Measurements from ENCODE around the gene CFAP90.

Gene CFAP90, protein sequence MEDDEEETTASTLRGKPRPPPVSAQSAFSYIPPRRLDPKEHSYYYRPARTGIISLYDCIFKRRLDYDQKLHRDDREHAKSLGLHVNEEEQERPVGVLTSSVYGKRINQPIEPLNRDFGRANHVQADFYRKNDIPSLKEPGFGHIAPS

DNA sequence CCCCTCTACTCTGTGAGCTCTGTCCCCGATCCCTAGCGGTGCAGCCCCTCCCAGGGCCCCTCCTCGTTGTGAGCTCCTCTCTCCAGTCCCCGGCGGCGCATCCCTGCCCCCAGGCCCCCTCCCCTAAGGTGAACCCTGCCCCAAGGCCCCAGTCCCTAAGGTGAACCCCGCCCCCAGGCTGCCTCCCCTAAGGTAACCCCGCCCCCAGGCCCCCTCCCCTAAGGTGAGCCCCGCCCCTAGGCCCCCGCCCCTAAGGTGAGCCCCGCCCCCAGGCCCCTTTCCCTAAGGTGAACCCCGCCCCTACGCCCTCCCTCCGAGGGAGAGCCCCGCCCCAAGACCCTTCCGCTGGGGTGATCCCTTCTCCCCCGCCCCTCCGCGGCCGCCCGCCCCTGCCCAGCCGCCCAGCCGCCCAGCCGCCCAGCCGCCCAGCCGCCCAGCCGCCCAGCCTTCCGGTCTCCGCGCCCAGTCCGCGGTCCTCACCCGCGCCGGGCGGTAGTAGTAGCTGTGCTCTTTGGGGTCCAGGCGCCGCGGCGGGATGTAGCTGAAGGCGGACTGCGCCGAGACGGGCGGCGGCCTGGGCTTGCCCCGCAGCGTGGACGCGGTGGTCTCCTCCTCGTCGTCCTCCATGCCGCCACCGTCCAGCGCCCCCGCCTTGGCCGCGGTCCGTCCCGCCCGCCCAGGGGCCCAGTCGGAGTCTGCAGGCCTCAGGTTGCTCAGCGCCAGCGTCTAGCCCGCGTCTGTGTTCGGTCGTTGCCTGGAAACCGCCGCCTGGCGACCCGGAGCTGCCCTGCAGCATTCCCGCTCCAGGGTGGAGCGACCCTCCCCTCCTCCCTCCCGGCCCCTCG is at the start of gene CFAP90:
Gene CFAP90 (minus strand): TSS at position 739 of the 845 bp plus-strand sequence. CDS start 112 bp downstream, at position 627.
- peak; percentile 23 to 43 for DNase-seq

DNA sequence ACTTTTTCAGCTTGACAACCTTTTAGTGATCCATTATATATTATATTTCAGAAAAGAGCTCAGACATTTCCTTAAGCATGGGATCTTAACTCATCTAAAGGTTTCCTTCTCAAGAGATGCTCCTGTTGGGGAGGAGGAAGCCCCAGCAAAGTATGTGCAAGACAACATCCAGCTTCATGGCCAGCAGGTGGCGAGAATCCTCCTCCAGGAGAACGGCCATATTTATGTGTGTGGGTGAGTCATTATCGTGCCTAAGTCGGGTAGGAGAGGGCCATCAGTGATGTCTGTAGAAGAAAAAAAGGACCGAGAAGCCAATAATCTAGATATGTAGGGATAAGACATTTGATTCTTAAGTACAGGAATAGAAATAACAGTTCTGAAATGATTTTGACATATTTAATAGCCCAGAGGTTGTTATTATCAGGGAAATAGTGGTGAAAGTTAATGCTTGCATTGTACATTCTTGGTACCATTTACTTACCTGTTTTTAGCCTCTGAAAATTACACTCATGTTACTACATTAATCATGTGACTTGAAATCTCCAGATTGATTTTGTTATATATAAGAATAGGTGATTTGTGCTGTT is 46.2 kb upstream of the CFAP90 start:
- peak in 1 of 2 donors; percentile 28 for DNase-seq

DNA sequence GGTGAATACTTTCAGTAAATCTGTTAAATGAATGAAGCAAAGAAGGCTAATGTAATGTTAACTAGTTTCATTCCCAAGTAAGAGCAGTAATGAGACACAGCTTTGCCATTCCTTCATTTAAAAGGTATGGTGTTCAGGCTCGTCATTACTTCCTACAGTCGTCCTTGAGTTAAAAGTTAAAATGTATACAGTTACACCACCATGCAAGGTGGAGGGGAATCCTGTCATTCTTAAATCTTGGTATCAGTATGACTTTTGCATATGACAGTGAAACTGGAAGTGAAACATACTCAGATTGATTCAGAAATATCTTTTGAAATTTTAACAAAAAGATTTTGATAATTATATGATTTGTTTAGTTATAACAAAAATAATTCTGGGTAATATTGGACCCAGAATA is 43.9 kb upstream of the CFAP90 start:
- DNase-seq, result no peak

DNA sequence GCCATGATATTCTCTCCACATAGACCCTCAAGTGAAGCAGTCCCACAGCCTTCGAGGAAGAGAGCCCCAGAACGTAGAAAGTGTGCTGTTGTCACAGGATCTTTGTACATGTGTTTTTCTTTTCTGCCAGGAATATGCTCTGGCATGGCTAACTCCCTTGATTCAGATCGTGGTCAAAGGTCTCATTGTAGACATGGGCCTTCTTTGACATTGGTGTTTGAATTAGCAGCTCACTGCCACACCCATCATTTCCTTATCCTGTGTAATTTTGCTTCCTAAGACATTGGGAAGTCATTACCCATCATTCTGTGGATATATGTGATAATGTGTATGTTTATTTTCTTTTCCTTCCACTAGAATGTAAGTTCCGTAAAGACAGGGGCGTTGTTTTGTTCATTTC is 43.5 kb upstream of the CFAP90 start:
- DNase-seq, result no peak

DNA sequence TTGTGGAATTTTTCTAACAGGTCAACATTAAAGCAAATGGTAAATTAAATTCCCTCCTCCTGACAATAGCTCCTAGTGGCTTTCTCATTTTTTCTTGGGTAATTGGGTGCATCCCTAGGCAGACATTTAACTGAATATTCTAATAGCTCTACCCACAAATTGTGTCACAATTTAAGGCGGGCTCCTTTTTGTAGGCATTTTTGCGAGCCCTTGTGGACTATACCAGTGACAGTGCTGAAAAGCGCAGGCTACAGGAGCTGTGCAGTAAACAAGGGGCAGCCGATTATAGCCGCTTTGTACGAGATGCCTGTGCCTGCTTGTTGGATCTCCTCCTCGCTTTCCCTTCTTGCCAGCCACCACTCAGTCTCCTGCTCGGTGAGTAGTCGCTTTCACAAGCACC is 38.0 kb upstream of the CFAP90 start:
- no peak for DNase-seq

DNA sequence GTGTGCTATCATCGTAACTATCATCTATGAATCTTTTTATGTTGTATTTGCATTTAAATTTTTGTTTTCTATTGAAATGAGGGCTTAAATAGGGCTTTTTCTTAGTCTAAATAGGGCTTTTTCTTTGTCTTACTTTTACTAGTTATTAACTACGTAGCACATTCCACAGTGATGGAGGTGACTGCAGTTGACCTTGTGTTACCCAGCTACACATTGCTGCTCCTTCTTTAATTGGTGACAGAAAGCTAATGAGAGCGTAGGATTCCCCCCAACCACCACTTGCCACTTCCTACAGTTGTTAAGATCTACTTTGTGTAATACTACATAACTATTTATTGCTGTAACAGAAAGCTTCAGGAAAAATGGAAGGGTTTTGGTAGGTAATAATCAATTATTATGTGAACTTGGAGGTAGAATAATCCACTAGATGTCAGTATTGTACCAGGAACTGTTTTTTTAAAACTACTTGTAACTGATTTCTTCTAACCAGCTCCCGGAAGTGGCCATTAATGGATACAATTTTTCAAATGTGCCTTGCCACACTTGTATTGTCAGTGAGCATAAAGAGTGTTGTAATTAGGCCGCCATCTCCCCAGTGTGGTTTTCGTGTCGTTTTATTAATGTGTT is 36.0 kb upstream of the CFAP90 start:
- DNase-seq, result peak in 1 of 2 donors; percentile 66

DNA sequence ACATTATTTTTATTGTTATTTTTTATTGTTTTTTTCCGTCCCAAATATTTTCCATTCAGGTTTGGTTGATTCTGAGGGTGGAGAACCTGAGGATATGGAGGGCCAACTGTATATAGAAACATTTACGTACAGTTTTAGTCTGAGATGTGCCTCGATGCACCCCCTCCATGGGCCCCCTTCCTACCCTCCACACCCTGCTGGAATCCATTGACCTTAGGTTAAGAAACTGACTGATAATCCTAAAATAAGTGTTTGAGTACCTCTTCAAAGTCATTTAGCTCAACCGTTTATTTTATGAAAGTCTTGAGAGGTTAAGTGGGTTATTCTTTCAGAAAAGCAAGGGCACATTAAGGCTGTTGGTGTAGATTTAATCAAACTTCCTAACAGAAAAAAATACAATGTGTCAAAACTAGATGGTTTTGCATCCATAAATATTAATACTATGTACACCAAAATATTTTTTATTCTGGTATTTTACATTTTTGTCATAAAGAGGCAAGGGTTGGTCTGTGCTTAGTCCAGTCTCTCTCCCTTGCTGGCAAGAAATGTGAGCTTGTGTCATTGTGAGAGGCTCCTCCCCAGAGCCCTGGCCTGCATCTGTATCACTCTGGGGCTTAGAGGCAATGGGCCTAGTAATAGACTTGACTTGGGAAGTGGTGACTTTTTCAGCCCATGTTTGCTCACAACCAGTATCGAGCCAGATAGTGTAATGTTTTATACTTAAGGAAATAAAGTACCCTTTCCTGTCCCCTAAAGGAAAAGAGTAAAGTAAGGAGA is 33.7 kb upstream of the CFAP90 start:
- DNase-seq, result no peak

DNA sequence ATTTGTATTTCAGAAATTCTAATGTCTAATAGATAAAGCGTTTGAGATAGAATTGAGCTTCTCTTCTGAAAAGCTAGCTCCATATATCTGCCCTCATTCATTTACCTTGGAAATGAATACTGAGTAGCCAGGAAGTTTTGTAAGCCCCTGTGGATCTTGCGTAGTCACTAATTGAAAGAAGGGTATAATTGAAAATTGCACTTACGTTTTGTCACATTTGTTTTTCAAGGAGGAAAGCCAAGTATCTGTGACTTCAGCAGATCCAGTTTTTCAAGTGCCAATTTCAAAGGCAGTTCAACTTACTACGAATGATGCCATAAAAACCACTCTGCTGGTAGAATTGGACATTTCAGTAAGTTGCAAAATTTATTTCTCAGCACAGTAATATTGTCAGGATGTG is 32.0 kb upstream of the CFAP90 start:
- DNase-seq, result no peak

DNA sequence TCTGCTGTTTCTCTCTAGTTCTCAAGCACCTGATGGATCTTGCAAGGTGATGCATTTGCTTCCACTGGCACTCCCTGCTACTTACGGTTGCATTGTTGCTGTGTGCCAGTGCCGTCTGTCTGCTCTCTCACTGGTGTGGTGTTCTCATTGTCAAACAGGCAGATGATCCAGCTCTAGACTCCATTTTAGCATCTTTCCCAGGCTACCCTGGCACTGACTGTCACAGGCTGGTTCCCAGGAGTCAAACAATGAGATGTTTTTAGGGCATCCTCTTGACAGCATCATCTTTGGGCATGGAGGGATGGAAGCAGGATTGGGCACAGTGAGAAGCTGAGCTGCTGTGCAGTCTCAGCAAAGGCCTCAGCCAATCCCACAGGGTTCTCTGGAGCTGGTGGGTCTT is 30.9 kb upstream of the CFAP90 start:
- no peak for DNase-seq

DNA sequence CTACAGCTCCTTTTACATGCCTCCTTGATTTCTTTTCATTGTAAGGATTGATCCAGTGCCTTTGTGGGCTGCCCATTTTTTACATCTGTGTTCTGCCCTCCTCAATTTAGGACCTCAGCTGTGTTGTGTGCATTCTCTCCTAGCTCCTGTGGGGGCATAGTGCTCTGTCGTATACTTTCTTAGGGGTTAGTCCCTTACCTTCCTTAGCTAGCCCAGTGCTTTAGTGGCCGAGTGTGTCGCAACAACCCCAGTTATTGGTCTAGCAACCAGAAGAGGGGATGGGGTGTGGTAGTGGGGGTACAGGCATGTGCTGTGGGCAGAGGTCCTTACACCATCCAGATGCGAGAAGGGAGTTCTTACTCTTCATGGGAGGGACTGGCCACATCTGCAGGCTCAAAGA is 30.2 kb upstream of the CFAP90 start:
- no peak for DNase-seq

DNA sequence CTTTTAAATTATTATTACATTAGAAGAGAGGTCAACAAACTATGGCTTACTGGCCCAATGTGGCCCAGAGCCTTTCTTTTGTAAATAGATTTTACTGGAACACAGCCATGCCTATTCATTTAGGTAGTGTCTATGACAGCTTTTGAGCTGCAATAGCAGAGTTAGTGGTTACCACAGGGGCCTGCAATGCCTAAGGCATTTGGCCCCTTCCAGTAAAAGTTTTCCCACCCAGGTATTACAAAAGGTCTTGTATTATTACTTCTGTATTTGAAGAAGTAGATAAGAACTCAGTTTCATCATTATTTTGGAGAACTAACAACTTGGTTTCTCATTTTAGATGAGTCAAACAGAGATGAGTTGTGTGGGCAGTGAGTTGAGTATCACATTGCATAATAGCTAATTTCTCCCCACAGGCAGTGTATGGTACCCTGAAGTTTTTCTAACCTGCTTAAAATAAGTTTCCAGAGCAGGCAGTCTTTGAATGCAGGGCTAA is 27.5 kb upstream of the CFAP90 start:
- DNase-seq, result no peak

DNA sequence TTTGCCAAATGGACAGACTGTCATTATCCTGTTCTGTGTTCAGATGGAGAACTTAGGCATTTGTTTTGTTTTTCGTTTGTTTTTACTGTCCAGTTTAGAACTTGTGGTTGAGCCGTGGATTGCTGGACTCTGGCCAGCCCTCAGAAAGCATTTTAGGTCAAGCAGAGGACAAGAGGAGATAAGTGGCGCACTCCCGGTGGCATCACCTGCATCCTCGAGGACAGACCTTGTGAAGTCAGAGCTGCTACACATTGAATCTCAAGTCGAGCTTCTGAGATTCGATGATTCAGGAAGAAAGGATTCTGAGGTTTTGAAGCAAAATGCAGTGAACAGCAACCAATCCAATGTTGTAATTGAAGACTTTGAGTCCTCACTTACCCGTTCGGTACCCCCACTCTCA is 26.9 kb upstream of the CFAP90 start:
- no peak for DNase-seq

DNA sequence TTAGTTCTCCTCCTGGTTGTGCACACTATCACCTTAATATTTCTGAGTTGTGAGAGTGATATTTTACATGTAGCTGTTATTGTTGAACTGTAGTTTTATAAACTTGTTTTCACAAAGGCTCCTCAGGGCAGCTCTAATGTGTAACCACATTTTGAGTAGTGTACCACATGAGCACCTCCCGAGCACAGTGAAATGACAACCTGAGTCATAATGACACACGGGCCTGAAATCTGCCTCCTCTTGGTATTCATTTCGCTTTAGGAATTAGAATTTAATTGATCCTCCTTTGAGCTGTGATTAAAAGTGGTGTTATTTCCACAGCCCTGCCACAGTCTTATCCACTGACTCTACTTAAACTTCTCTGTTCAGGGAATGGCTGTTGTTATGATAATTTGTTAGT is 25.9 kb upstream of the CFAP90 start:
- DNase-seq, result no peak

DNA sequence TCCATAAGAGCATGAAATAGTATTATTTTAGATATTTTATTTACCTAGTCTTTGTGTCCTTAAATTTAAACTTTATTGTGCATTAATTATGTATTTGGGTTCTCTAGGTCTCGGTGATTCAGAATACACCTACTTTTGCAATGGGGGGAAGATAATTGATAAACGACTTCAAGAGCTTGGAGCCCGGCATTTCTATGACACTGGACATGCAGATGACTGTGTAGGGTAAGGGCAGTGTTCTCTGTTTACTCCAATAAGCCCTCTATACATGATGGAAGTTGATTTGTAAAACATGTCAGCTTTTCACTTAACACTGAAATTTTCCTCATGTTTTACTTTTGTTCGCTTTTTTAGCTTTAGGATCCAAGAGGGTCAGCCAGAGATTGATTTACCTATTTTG is 24.2 kb upstream of the CFAP90 start:
- DNase-seq, result no peak

DNA sequence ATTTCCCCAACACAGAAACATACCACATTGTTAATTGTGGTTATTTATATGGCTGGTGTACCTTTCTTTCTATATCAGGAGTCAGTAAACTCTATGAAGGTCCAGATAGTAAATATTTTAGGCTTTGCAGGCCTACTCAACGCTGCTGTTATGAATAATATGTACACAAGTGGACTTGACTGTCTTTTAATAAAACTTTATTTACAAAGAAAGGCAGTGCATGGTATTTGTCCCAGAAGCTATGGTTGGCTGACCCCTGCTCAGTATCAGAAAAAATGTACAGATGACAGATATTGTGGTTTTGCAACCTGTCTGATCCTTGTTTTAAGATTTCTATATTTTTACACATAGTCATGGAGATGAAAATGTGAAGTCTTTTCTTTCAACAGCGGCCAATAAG is 23.7 kb upstream of the CFAP90 start:
- no peak for DNase-seq

DNA sequence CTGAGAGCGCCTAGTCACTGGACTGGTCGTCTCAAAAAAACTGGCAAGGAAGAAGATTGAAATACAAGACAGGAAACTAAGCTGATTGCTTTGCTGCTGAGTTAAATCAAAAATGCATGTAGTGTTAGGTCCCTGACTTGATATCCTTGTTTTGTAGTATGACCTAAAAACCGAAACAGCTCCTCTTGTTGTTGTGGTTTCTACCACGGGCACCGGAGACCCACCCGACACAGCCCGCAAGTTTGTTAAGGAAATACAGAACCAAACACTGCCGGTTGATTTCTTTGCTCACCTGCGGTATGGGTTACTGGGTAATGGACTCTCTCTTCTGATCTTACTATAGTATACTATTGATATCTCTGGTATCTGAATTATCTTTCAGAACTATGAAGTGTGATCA is 22.3 kb upstream of the CFAP90 start:
- peak in 1 of 2 donors; percentile 62 for DNase-seq

DNA sequence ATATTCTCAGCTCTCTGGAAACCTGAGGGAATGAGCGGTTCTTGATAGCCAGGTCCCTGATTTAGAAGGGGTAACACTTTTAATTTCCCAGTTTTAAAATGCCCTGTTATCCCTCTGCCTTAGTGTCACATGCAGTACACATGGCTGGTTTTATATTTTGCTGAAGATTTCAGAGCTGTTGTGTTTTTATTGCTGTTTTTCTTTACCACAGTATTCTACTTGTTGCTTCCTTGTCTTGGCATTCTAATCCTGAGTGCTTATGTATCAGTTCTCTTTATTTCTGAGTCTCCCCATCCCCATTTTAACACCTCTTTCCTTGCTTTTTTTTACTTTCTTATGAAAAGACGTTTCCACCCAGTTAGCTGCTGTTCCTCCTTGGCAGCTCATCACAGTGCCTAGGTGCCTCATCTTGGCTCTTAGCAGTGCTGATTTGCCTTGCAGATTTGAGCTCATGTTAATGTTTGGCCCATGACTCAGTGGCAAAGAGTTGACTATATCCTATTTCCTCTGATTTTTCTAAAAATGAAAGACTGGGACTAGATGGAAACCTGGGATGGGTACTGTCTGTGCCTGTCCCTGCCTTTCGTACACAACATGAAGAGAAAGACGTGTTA is 21.7 kb upstream of the CFAP90 start:
- no peak for DNase-seq

DNA sequence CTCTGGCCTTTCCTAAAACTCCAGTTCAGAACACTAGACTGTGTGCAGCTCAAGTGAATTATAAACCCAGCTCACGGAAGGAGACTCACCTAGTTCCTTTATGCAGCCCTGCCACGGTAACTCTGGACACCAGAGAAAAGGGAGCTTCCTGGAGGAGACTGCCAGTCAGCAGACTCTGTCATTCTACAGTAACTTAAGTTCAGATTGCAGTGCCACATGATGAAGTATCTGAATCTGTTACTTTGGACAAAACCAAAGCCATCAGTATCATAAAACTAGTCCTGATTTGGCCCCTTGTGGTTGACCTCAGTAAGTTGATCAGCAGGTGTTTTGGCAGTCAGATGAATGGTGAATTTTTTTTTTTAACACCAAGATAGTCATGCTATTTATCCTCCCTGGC is 20.7 kb upstream of the CFAP90 start:
- peak in 1 of 2 donors; percentile 30 for DNase-seq

DNA sequence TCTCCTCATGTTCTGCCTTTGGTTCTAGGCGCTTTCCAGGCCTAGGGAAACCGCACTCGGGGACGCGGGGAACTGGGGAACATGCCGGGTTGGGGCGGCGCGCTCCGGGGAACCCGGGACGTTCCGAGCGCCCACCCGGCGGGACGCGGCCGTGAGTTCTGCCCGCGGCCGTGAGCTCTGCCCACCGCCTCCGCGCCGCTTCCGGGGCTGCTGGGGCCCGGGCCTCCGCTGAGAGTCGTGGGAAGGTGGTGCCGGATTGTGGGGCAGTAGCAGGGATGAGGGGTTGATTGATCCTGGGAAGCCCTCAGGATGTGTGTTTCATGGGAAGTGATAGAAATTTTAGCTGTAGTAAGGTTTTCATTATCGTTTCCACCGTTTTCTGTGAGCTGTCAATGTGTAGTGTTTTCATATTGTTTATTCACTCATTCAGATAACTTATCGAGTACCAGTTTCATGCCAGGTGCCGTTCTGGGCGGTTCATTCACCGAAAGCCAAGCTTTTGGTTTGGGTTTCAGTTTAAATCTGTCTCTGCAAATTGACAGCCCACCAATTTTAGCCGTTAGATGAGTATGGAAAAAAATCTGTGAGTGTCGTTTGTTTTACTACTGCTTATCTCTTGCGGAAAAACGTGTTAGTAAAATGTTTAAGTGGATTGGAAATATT is 18.7 kb upstream of the CFAP90 start:
- peak in 1 of 2 donors; percentile 41 for DNase-seq

DNA sequence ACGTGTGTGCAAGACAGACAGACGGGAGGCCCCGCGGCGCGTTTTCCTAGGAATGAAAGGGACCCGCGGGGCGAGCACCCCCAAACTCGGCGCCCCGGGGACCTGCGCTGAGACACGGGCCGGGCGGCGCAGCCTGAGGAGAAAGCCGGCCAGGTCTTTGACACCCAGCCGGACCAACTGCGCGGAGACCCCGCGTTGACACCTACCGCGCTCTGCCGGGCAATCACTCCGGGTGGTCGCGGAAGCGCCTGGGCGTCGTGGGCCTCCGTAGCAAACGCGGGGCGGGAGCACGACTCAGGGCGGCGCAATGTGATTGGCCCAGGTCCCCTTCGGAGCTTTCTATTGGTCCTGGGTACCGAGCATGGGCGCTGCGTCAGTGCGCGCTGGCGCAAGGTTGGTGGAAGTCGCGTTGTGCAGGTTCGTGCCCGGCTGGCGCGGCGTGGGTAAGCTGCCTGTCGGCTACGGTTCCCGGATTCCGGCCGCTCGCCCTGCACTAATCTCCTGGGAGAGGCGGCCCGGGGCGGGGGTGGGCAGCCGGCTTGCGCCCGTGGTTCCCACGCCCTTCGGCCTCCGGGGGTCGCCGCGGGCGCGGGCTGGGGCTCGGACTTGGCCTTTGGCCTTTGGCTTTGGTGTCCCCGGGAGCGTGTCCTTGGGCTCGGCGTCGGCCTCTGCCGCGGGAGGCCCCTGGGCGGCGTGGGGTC is 18.0 kb upstream of the CFAP90 start, which contains the start of the genes FASTKD3 and MTRR:
Gene FASTKD3 (minus strand): TSS at position 259 of the 701 bp plus-strand sequence. CDS start 948 bp downstream, outside the sequence.
Gene MTRR (plus strand): TSS at position 376 of the 701 bp plus-strand sequence. CDS start 1,647 bp downstream, outside the sequence.
- DNase-seq, result peak; percentile 89 to 92

DNA sequence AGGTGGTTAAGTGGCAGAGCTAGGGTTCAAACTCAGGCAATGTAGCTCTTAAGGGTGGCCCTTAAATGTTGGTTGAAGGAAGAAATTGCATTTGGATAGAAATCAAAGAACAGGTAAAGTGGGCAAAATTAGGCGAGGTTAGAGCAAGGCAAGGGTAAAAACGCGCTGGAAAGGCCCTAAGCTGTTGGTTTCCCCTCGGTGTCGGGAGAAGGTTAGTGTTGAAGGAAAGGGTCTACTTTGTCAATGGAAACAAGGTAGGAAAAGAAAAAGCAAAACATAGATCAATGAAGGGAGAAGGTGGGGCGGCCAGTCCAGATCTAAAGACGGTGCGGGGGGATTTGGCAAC is 17.5 kb upstream of the CFAP90 start:
- DNase-seq, result no peak

Measured in CD4-positive, alpha-beta T cell treated with Interferon alpha-2 for 1 hour (primary cell).